CMK (cell line): ENCODE results near the gene AMIGO1.

ENCODE experiments used
- DNase-seq: peaks from one replicate; pipeline ENCODE4 v3.0.0-alpha.2; 2010; ENCODE audit warnings: low read depth

AMIGO1 gene

DNA sequence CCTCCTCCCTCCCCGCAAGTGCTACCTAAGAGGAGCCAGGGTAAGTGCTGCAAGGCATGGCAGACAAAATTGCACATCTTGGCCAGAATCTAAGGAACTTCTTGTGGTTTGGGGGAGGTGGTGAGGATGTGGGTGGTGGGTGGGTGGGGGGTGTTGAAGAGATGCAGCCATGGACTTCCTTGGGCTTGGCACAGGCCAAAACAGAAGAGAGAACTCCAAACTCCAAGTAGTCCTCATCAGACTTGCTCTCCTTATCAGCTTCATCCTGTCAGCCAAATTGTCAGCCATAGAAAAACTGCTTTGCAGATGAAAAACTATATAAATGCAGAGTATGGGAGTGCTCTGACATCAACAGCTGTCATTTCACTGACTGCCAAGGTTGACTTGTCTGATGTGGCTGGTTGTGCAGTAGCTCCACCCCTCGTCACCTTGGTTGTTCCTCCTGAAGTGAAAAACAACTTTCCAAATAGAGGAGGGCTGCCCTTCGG lies 7.1 kb downstream of the AMIGO1 start:
- peak; percentile 47 for DNase-seq

GRCh38 chr1:109501644-109502363 lies 7.7 kb downstream of the AMIGO1 start:
- no peak for DNase-seq

GRCh38 chr1:109500941-109501381 lies 8.6 kb downstream of the AMIGO1 start:
- DNase-seq: no peak

- peak; percentile 56 for DNase-seq
Measured at GRCh38 chr1:109499661-109500536, 9.6 kb downstream of the AMIGO1 start.

GRCh38 chr1:109499081-109499480 lies 10.4 kb downstream of the AMIGO1 start:
- DNase-seq: no peak

GRCh38 chr1:109498161-109498801 lies 11.2 kb downstream of the AMIGO1 start:
- no peak for DNase-seq

GRCh38 chr1:109497449-109498160 lies 11.9 kb downstream of the AMIGO1 start:
- DNase-seq: no peak

DNA sequence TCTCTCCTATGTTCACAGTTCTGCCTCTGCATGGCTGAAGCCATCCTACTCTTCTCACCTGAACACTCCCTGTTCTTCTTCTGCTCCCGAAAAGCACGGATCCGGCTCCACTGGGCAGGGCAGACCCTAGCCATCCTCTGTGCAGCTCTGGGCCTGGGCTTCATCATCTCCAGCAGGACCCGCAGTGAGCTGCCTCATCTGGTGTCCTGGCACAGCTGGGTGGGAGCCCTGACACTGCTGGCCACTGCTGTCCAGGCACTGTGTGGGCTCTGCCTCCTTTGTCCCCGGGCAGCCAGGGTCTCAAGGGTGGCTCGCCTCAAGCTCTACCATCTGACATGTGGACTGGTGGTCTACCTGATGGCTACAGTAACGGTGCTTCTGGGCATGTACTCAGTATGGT lies 13.8 kb downstream of the AMIGO1 start:
- DNase-seq: no peak

- DNase-seq: peak; percentile 63
Measured at GRCh38 chr1:109493805-109494539, 15.6 kb downstream of the AMIGO1 start, which contains the start of gene CYB561D1. TSS of gene CYB561D1 (plus strand) at chr1:109494094. CDS start at chr1:109494140, 46 bp downstream.

DNA sequence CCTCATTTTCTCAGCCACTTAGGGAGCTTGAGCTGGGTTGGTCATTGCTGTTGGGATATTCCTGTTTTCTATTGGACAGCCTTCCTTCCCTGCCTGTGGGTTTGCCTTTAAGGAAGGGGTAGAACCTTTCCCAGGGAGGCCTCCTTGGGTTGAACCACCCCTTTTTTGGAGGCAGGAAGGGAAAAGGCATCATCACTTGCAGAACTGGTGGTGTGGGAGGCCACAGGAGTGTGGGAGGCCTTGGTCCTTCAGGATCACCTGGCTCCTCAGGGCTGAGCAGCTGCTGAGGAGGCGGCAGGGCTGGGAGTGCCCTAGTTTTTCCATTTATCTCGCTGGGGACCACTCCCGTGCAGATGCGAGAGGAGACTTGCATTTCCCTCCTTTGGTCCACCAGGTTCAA lies 16.3 kb downstream of the AMIGO1 start:
- DNase-seq: no peak

DNA sequence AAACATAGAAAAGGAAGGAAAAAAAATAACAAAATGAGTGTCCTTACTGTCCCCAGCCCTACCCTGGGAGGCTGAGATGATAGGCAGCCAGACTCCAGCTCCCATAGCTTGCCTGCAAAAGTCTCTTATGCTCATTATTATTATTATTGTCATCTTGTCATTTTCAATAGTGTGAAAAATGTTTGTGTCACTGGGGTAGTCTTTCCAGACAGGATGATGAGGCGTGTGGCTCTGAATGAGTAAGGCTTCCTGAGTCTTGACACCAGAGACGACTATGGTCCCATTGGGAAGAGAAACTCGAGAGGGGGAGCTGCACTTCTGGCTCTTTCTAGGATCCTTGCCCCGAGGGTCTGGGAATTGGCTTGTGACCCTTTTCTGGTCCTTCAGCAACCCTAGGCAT lies 16.7 kb downstream of the AMIGO1 start:
- no peak for DNase-seq

DNA sequence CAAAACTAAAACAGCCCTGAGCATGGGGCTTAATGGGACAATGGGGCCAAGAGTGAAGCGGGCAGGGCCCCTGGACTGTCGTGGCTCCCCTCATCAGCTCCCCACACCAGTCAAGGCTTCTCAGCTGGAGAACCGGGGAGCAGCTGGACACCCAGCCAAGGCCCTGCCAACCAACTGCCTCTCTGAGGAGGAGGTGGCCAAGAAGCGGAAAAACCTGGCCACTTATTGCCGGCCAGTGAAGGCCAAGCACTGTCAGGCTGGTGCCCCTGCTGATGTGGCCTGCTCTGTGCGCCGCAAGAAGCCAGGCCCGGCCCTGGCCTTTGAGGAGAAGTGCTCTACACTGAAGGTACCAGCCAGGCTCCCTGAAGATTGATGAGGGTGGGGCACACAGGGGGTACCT lies 18.2 kb downstream of the AMIGO1 start:
- no peak for DNase-seq

- DNase-seq: no peak
Measured at GRCh38 chr1:109490934-109491302, 18.6 kb downstream of the AMIGO1 start.

GRCh38 chr1:109490029-109490933 lies 19.2 kb downstream of the AMIGO1 start:
- DNase-seq: peak; percentile 63

GRCh38 chr1:109488696-109489095 lies 20.8 kb downstream of the AMIGO1 start:
- no peak for DNase-seq

- DNase-seq: no peak
Measured at GRCh38 chr1:109488201-109488600, 21.3 kb downstream of the AMIGO1 start.

GRCh38 chr1:109487261-109487660 lies 22.3 kb downstream of the AMIGO1 start:
- no peak for DNase-seq

- DNase-seq: no peak
Measured at GRCh38 chr1:109485001-109485400, 24.5 kb downstream of the AMIGO1 start.

GRCh38 chr1:109484519-109484975 lies 25.0 kb downstream of the AMIGO1 start:
- DNase-seq: no peak
